SK-N-MC (cell line): ENCODE results near the gene NPEPL1.

Experiments used
- EZH2 ChIP-seq: fragments of 200-600 bp; sonication (generic); IDR thresholded peaks from one replicate; pipeline ENCODE4 v1.6.1; 2017; ENCODE audit warnings: antibody characterized with exemption
- FOXP2 ChIP-seq: optimal IDR thresholded peaks from 2 replicates; pipeline ENCODE3; 2011; ENCODE audit warnings: mild to moderate bottlenecking, moderate library complexity; ENCODE audit not compliant: insufficient read depth; ENCODE audit errors: extremely low read length, control extremely low read depth
- POLR2AphosphoS5 ChIP-seq: IDR thresholded peaks from 2 replicates; pipeline ENCODE4 v1.6.1; 2012; ENCODE audit warnings: mild to moderate bottlenecking, low read depth, low read length, borderline replicate concordance

DNA sequence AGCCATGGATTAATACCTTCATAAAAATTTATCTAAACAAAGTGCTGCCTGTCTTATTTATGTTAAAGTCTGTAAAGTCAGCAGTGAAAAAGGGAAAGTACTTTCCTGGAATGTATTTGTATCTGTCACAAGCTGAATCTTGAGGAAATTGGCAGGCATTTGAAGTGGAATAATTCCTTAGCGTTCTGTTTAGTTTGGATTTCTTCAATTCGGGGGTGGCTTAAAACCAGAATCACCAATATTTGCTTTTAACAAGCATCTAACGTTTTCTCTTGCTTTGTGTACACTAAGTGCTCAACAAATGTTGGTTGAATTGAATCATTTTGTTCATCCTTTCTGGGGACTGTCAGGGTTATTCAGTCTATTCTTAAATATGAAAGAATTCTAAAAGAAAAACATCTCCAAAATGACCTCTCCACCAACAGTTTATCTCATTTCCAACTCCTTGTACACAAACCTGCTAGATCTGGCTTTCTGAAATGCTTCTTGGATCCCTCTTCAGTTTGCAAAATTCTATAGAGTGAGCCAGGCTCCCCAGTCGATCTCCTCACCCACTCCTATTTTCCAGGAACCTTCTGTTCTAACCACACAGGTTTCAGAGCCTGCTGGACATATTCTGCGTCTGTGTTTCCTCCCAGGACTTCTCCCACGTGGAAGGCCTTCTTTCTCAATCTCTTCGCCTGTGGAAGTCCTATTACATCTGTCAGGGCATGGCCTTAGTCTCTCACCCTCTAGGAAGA is 2.0 kb upstream of the NPEPL1 start:
- TF ChIP-seq EZH2 (no peak), POLR2AphosphoS5 (no peak), FOXP2 (no peak)
